HepG2 (cell line): Measurements from ENCODE around the gene CASD1. TPM values are rescaled to one million over a fixed set of nuclear protein-coding genes. Genes with fewer than 3 reads are reported as not detected.

Experiments used
- ATAC-seq: fragments of 200-7000 bp; cut with Tn5 transposase; 3 replicates; pipeline ENCODE4 v1.9.1; 2020; ENCODE audit warnings: mild to moderate bottlenecking, moderate library complexity
- BruUV-seq: library from RNA; stranded (reverse); fragments of 400-500 nt; replicated peaks from 2 replicates; lab custom pipeline; 2021; lab: Mats Ljungman, UMichigan
- CTCF ChIA-PET: fragments of 300-600 bp; formaldehyde crosslinking; extraction: SDS; loops from one replicate; lab custom pipeline; 2021; ENCODE audit warnings: low total read pairs, inconsistent platforms, low intra/inter-chr PET ratio; lab: Yijun Ruan, JAX
- POLR2A ChIA-PET: fragments of 350-600 bp; sonication (Branson Sonifier 250); formaldehyde crosslinking; loops from one replicate; lab custom pipeline; 2020; ENCODE audit warnings: antibody characterized with exemption, inconsistent platforms; lab: Yijun Ruan, JAX
- DNase-seq: peaks from one replicate; pipeline ENCODE4 v3.0.0-alpha.2; 2015; ENCODE audit warnings: low spot score
- FAIRE-seq: peaks from 3 replicates; lab custom pipeline; 2011; peaks lifted over from hg19 to GRCh38; lab: Jason Lieb, UNC
- H2AFZ ChIP-seq: one replicate; pipeline ENCODE4 v1.6.1; 2011; ENCODE audit warnings: low read length, inconsistent platforms
- H3K27ac ChIP-seq: fragments of 300-600 bp; 3 replicates; pipeline ENCODE4 v1.8.0; 2011; ENCODE audit warnings: mixed run types, mild to moderate bottlenecking, mixed read lengths, low read length, inconsistent platforms; ENCODE audit not compliant: insufficient read depth; ENCODE audit errors: extremely low read length
- H3K27me3 ChIP-seq, 2 experiments: fragments of 200-600 bp in 1 of 2; 2 replicates in 1 of 2; 3 replicates in 1 of 2; pipeline versions ENCODE4 v1.6.0 to v1.8.0; 2011; ENCODE audit warnings: low read length in 2 of 2, mild to moderate bottlenecking in 2 of 2, moderate library complexity in 2 of 2, inconsistent platforms in 1 of 2; ENCODE audit not compliant: insufficient read depth in 2 of 2, control insufficient read depth in 1 of 2
- H3K36me3 ChIP-seq, 2 experiments: fragments of 200-600 bp in 1 of 2; replicated peaks in 1 of 2; 2 replicates in 1 of 2; 3 replicates in 1 of 2; pipeline versions ENCODE4 v1.5.1 to v1.8.0; 2011; ENCODE audit warnings: low read length in 2 of 2, inconsistent platforms in 1 of 2; ENCODE audit not compliant: insufficient read depth in 2 of 2, control insufficient read depth in 1 of 2
- H3K4me1 ChIP-seq: 2 replicates; pipeline ENCODE4 v1.5.1; 2012; ENCODE audit warnings: low read length, inconsistent platforms; ENCODE audit not compliant: insufficient read depth
- H3K4me2 ChIP-seq: 2 replicates; pipeline ENCODE4 v1.6.0; 2011; ENCODE audit warnings: low read depth, low read length, inconsistent platforms
- H3K4me3 ChIP-seq, 3 experiments: fragments of 200-600 bp in 1 of 3; sonication (generic), shearing (Covaris generic) in 1 of 3; replicated peaks in 1 of 3; 2 replicates each; pipeline ENCODE4 v1.5.1; 2011 to 2016; ENCODE audit warnings: low read length in 3 of 3, inconsistent platforms in 2 of 3, low read depth in 2 of 3, mild to moderate bottlenecking in 2 of 3, control low read depth in 1 of 3, mixed read lengths in 1 of 3; ENCODE audit not compliant: insufficient read depth in 1 of 3
- H3K79me2 ChIP-seq: one replicate; pipeline ENCODE4 v1.6.1; 2011; ENCODE audit warnings: low read length, inconsistent platforms; ENCODE audit not compliant: insufficient read depth
- H3K9ac ChIP-seq: 2 replicates; pipeline ENCODE4 v1.6.0; 2011; ENCODE audit warnings: mild to moderate bottlenecking, low read depth, low read length, inconsistent platforms; ENCODE audit not compliant: insufficient read depth
- H3K9me3 ChIP-seq: 2 replicates; pipeline ENCODE4 v1.5.1; 2012; ENCODE audit warnings: mild to moderate bottlenecking, low read length
- H4K20me1 ChIP-seq: 2 replicates; pipeline ENCODE4 v1.6.0; 2011; ENCODE audit warnings: inconsistent platforms, mild to moderate bottlenecking, low read length, moderate library complexity; ENCODE audit not compliant: insufficient read depth
- DNMT1 ChIP-seq: sonication (generic); formaldehyde crosslinking; IDR thresholded peaks from 2 replicates; pipeline ENCODE4 v1.5.1; 2020; ENCODE audit warnings: mild to moderate bottlenecking, missing genetic modification reagents
- EEA1 ChIP-seq: sonication (generic); formaldehyde crosslinking; IDR thresholded peaks from 2 replicates; pipeline ENCODE4 v1.5.1; 2020; ENCODE audit warnings: mild to moderate bottlenecking, missing genetic modification reagents, borderline replicate concordance
- HNF4A ChIP-seq: sonication (generic); formaldehyde crosslinking; IDR thresholded peaks from 2 replicates; pipeline ENCODE4 v1.4.0; 2020; ENCODE audit warnings: missing genetic modification reagents
- SMAD3 ChIP-seq: sonication (generic); formaldehyde crosslinking; IDR thresholded peaks from 2 replicates; pipeline ENCODE4 v1.4.0; 2020; ENCODE audit warnings: missing genetic modification reagents
- SRF ChIP-seq: IDR thresholded peaks from 2 replicates; pipeline ENCODE4 v1.6.1; 2011; ENCODE audit warnings: mild to moderate bottlenecking, low read depth, low read length, moderate library complexity
- ZFX ChIP-seq: sonication (generic); formaldehyde crosslinking; IDR thresholded peaks from 2 replicates; pipeline ENCODE4 v1.4.0; 2020; ENCODE audit warnings: mild to moderate bottlenecking, low read depth, missing genetic modification reagents, moderate library complexity
- ZNF552 ChIP-seq: sonication (generic); formaldehyde crosslinking; IDR thresholded peaks from 2 replicates; pipeline ENCODE4 v1.9.0; 2022; ENCODE audit warnings: missing genetic modification reagents, mild to moderate bottlenecking, borderline replicate concordance
- WGBS: methylation state at CpG from one replicate; pipeline ENCODE4 v1.1.6; 2017; ENCODE audit warnings: low lambda C conversion rate; 5-methylcytosine and 5-hydroxymethylcytosine counted together
- in situ Hi-C: cut with HindIII; loops from 2 replicates; pipeline ENCODE4 v1.10.0; 2017; ENCODE audit warnings: low pct_unique_long_range_greater_than_20kb; ENCODE audit not compliant: extremely low pct_ligation_motif_present
- intact Hi-C: fragments of 100-400 bp; cut with micrococcal nuclease; formaldehyde crosslinking; loops from one replicate; pipeline ENCODE4 v1.10.0; 2022; ENCODE audit not compliant: unreplicated experiment
- polyA plus RNA-seq, 8 experiments: library from polyadenylated mRNA; depleted of rRNA in 3 of 8; stranded (reverse) in 7 of 8; unstranded in 1 of 8; fragments of >200 nt; fragmentation: Illumina TruSeq in 4 of 8; extraction: Trizol in 4 of 8; gene quantifications; 2 replicates each; pipeline versions ENCODE4 v1.2.1 to v1.2.3, GENCODE V29; 2011 to 2016; ENCODE audit warnings: low read depth in 4 of 8, missing spikeins in 1 of 8, mixed read lengths in 1 of 8; ENCODE audit not compliant: insufficient read depth in 1 of 8
- total RNA-seq, 5 experiments: library from RNA; depleted of rRNA; stranded (reverse); fragments of >200 nt; fragmentation: Illumina TruSeq; extraction: Trizol; gene quantifications; 2 replicates each; pipeline ENCODE4 v1.2.3, GENCODE V29; 2016; ENCODE audit warnings: low read depth in 1 of 5
- TF ChIP-seq, protein P1 (sequence below): sonication (generic); formaldehyde crosslinking; IDR thresholded peaks from 2 replicates; pipeline ENCODE4 v1.5.0; 2020; ENCODE audit warnings: missing genetic modification reagents
- TF ChIP-seq, protein P2 (sequence below): IDR thresholded peaks from 2 replicates; pipeline ENCODE4 v1.4.0; 2020; ENCODE audit warnings: mild to moderate bottlenecking, missing genetic modification reagents
- TF ChIP-seq, protein P3 (sequence below): IDR thresholded peaks from 2 replicates; pipeline ENCODE4 v1.6.1; 2012; ENCODE audit warnings: inconsistent platforms
- TF ChIP-seq, protein P4 (sequence below): sonication (generic); formaldehyde crosslinking; IDR thresholded peaks from 2 replicates; pipeline ENCODE4 v1.8.0; 2022; ENCODE audit warnings: mild to moderate bottlenecking, missing genetic modification reagents
- TF ChIP-seq, protein P5 (sequence below): sonication (generic); formaldehyde crosslinking; conservative IDR thresholded peaks from 2 replicates; pipeline ENCODE4 v1.4.0; 2020; ENCODE audit warnings: mild to moderate bottlenecking, missing genetic modification reagents, moderate library complexity

CASD1 gene
- total and polyA plus RNA-seq, 2 of the 13 experiments (the other 11 are each of a cell fraction or from before 2014, with no cell fraction given): 22.9 to 32.6 TPM

DNA sequence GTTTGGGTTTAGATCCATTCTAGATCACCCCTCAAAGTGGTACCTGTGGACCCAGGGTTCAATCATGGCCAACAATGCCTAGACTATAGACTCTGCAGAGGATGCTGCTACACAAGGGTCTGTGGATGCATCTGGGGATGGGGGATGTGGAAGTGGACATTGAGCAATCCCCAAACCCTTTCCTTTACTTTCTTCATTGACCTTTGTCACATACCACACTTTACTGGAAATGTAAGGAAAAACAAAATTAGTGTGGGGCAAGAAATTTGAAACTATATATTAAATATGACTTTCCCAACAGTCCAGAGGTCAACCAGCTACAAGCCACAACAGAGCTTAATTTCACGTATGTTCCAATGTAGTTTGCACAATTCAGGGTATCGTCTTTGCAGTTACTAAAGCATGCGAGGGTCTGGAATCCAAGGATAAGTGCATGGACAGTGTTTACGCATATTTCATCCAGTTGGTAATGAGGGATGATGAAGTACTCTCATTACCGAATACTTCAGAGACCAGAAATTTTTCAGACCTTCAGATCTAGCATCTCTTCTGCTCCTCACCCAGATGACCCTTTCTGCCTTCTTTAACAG, 33.3 kb upstream of the CASD1 start:
- Histone ChIP-seq H4K20me1 (no peaks in the 10 kb centered on the region), H3K4me3 (no peak overlapping the region), H3K27ac (no peak overlapping the region), H3K27me3 (no peaks in the 10 kb centered on the region), H3K36me3 (no peaks in the 10 kb centered on the region), H3K9me3 (peaks cover 7% of the 10 kb centered on the region), H3K79me2 (no peaks in the 10 kb centered on the region), H3K9ac (no peak overlapping the region), H3K4me2 (peak overlapping the region; percentile 21; the same call in 1 of the 2 replicates), H2AFZ (no peak overlapping the region), H3K4me1 (peaks cover 30% of the 10 kb centered on the region)
- POLR2A ChIA-PET: interaction anchor here (1.6 kb wide), 1 partner anchor 179 kb away, joined by 3 read pairs; the partner anchor contains the start of gene SGCE
- DNase-seq (peak; percentile 7), FAIRE-seq (no peak), ATAC-seq (no peak; the same call in 2 of the 3 replicates)
- WGBS: 25% methylated on average over 5 of the region's 5 CpGs
- no TSS peak for BruUV-seq
- intact Hi-C loops: no loop called here
- CTCF ChIA-PET: no interaction called here
- in situ Hi-C loops: no loop called here
- no peak for TF ChIP-seq ZFX (CRISPR knock-in tag)
- TF ChIP-seq, protein P1, sequence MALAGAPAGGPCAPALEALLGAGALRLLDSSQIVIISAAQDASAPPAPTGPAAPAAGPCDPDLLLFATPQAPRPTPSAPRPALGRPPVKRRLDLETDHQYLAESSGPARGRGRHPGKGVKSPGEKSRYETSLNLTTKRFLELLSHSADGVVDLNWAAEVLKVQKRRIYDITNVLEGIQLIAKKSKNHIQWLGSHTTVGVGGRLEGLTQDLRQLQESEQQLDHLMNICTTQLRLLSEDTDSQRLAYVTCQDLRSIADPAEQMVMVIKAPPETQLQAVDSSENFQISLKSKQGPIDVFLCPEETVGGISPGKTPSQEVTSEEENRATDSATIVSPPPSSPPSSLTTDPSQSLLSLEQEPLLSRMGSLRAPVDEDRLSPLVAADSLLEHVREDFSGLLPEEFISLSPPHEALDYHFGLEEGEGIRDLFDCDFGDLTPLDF (CRISPR knock-in tag): no peak
- TF ChIP-seq SMAD3: 0 out of 2 replicates have a peak, but pooled peaks have one; percentile 30
- TF ChIP-seq, protein P2, sequence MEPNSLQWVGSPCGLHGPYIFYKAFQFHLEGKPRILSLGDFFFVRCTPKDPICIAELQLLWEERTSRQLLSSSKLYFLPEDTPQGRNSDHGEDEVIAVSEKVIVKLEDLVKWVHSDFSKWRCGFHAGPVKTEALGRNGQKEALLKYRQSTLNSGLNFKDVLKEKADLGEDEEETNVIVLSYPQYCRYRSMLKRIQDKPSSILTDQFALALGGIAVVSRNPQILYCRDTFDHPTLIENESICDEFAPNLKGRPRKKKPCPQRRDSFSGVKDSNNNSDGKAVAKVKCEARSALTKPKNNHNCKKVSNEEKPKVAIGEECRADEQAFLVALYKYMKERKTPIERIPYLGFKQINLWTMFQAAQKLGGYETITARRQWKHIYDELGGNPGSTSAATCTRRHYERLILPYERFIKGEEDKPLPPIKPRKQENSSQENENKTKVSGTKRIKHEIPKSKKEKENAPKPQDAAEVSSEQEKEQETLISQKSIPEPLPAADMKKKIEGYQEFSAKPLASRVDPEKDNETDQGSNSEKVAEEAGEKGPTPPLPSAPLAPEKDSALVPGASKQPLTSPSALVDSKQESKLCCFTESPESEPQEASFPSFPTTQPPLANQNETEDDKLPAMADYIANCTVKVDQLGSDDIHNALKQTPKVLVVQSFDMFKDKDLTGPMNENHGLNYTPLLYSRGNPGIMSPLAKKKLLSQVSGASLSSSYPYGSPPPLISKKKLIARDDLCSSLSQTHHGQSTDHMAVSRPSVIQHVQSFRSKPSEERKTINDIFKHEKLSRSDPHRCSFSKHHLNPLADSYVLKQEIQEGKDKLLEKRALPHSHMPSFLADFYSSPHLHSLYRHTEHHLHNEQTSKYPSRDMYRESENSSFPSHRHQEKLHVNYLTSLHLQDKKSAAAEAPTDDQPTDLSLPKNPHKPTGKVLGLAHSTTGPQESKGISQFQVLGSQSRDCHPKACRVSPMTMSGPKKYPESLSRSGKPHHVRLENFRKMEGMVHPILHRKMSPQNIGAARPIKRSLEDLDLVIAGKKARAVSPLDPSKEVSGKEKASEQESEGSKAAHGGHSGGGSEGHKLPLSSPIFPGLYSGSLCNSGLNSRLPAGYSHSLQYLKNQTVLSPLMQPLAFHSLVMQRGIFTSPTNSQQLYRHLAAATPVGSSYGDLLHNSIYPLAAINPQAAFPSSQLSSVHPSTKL: peak; percentile 37; the same call in 1 of the 2 replicates
- no peak for TF ChIP-seq DNMT1 (CRISPR knock-in tag)
- TF ChIP-seq, protein P3, sequence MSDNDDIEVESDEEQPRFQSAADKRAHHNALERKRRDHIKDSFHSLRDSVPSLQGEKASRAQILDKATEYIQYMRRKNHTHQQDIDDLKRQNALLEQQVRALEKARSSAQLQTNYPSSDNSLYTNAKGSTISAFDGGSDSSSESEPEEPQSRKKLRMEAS: no peak
- peak; percentile 57 for TF ChIP-seq HNF4A (CRISPR knock-in tag)
- no peak for TF ChIP-seq SRF
- TF ChIP-seq ZNF552 (CRISPR knock-in tag): no peak
- TF ChIP-seq, protein P4, sequence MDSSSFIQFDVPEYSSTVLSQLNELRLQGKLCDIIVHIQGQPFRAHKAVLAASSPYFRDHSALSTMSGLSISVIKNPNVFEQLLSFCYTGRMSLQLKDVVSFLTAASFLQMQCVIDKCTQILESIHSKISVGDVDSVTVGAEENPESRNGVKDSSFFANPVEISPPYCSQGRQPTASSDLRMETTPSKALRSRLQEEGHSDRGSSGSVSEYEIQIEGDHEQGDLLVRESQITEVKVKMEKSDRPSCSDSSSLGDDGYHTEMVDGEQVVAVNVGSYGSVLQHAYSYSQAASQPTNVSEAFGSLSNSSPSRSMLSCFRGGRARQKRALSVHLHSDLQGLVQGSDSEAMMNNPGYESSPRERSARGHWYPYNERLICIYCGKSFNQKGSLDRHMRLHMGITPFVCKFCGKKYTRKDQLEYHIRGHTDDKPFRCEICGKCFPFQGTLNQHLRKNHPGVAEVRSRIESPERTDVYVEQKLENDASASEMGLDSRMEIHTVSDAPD: no peak
- no peak for TF ChIP-seq EEA1
- TF ChIP-seq, protein P5, sequence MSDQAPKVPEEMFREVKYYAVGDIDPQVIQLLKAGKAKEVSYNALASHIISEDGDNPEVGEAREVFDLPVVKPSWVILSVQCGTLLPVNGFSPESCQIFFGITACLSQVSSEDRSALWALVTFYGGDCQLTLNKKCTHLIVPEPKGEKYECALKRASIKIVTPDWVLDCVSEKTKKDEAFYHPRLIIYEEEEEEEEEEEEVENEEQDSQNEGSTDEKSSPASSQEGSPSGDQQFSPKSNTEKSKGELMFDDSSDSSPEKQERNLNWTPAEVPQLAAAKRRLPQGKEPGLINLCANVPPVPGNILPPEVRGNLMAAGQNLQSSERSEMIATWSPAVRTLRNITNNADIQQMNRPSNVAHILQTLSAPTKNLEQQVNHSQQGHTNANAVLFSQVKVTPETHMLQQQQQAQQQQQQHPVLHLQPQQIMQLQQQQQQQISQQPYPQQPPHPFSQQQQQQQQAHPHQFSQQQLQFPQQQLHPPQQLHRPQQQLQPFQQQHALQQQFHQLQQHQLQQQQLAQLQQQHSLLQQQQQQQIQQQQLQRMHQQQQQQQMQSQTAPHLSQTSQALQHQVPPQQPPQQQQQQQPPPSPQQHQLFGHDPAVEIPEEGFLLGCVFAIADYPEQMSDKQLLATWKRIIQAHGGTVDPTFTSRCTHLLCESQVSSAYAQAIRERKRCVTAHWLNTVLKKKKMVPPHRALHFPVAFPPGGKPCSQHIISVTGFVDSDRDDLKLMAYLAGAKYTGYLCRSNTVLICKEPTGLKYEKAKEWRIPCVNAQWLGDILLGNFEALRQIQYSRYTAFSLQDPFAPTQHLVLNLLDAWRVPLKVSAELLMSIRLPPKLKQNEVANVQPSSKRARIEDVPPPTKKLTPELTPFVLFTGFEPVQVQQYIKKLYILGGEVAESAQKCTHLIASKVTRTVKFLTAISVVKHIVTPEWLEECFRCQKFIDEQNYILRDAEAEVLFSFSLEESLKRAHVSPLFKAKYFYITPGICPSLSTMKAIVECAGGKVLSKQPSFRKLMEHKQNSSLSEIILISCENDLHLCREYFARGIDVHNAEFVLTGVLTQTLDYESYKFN: 0 out of 2 replicates have a peak, but pooled peaks have one; percentile 19
